ENCODE results near the gene SLC17A4.

DNA sequence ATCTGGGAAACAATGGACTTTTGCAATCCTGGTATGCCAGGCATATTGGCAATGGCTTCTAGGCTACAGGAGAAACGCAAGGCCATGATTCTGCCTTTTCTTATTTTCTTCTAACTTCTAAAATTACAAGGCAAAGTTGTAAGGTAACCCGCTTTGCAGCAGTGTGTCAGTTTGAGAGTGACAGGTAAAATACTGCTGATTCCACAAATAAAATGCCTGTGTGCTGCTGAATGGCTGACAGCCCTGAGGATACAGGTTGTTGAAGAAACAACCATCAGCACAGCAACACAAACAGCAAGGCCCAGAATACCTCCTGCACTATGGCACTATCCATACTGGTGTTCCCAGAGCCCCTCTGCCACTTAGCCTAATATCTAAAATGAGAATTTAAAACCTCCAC is 40.2 kb downstream of the SLC17A4 start:
- no peak for TF ChIP-seq EZH2 (IDR thresholded peaks at IDR 0.05; ENCODE audit: insufficient read depth, poor library complexity, severe bottlenecking)
- no peak for TF ChIP-seq EZH2phosphoT487 (IDR thresholded peaks at IDR 0.05; ENCODE audit: insufficient read depth, low read depth)

All from GM23248 (cell line).